ENCODE results near the gene CTBP1.

CTBP1 gene

GRCh38 chr4:1249731-1250526 is 999 bp upstream of the CTBP1 start:
- DNase-seq (ENCODE audit: low spot score), result peak; percentile 8

- peak; percentile 88 for DNase-seq (ENCODE audit: low spot score)
Observed at GRCh38 chr4:1249148-1249730, 309 bp upstream of the CTBP1 start.

- no peak for DNase-seq (ENCODE audit: low spot score)
Observed at GRCh38 chr4:1247864-1248244, 1.1 kb downstream of the CTBP1 start.

DNA sequence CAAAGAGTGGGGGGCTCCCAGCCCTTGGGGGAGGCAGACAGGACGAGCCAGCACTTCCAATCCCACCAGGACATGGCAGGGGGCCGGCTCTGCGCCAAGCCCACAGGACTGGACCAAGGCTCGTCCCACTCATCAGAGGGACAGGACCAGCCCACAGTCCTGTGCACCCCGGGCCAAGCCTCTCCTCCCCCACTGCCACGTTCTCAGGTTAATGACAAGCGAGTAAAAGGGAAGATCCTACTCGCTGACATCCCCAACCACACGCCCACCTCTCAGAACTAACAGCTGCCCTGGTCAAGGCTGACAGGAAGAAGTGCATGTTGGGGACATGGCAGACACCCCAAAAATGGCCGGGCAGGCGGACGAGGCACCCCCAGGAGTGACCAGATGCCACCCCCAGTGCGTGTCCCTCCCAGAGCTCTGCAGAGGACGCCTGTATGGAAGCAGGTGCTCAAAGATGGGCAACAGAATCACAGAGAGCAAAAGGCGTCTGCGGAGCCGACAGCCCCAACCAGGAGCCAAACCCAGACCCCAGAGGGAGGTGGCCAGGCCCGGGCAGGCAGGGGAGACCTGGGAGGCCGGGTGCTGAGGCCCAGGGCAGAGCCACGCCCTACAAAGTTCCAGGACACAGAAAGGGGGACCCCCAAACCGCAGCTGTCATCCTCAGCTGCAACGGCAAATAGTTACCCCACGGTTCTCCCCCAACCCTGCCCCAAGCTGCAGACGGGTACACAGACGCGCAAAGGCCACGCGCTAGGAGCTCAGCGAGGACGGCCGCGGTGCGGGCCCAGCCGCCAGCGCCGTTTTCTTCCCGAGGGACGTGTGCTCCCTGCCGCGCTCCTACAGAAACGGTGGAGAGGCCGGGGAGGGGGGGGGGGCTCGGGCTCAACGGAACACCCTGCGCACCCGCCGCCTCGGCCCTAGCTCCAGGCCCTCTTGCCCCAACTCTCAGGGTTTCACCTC is 1.7 kb downstream of the CTBP1 start:
- DNase-seq (ENCODE audit: low spot score), result no peak

DNA sequence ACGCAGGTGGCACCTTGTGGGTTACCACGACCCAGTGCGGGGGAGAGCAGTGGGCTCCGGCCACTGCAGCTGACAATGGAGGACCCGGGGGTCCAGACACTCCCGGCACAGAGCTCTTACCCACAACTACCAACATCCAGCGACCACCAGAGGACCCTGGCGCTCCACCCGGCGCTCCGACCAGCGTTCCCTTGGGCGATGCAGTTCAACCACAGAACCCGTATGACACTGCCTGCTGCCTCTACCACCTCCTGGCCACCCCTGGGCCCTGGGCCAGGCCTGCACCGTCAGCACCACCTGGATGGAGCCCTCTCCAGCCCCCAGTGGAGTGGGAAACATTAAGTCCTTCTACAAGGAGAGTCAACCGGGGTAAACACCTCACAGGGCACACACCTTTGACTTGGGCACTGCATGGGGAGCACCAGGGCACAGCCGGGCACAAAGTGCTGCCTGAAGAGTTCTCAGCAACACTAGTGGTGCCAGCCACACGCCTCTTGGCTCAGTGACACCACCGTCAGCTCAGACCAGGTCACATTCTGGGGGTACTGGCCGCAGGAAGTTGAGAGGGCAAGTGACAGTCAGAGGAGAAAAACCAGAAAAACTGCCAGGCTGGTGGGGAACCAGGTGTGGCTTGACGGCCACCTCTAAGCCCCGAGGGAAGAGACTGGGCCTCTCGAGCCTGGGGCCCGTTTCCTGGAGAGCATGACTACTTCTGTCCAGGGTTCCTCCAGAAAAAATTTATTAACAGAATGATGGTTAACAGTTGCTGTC is 2.6 kb downstream of the CTBP1 start:
- no peak for DNase-seq (ENCODE audit: low spot score)

- no peak for DNase-seq (ENCODE audit: low spot score)
Observed at GRCh38 chr4:1245481-1246051, 3.4 kb downstream of the CTBP1 start.

DNA sequence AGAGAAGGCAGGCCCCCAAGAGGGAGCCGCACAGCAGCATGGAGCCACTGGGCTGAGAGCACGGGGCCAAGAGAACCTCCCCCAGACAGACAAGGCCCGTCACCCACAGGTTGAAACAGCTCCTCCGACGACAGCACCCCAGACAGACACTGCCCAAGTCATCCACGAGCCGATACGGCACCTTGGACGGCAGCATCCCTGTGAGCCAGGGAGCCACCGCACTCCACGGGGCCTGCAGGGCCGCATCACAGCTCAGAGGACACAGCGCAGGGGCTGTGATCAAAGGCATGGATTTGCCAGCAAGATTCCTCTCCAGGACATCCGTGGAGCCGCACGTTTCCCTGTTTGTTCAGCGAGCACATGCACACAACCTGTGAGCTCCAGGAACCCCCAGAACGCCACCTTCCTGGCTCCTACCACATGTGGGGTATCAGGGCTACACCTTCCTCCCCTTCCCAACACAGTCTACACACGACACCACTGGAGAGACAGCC is 3.9 kb downstream of the CTBP1 start:
- no peak for DNase-seq (ENCODE audit: low spot score)

DNA sequence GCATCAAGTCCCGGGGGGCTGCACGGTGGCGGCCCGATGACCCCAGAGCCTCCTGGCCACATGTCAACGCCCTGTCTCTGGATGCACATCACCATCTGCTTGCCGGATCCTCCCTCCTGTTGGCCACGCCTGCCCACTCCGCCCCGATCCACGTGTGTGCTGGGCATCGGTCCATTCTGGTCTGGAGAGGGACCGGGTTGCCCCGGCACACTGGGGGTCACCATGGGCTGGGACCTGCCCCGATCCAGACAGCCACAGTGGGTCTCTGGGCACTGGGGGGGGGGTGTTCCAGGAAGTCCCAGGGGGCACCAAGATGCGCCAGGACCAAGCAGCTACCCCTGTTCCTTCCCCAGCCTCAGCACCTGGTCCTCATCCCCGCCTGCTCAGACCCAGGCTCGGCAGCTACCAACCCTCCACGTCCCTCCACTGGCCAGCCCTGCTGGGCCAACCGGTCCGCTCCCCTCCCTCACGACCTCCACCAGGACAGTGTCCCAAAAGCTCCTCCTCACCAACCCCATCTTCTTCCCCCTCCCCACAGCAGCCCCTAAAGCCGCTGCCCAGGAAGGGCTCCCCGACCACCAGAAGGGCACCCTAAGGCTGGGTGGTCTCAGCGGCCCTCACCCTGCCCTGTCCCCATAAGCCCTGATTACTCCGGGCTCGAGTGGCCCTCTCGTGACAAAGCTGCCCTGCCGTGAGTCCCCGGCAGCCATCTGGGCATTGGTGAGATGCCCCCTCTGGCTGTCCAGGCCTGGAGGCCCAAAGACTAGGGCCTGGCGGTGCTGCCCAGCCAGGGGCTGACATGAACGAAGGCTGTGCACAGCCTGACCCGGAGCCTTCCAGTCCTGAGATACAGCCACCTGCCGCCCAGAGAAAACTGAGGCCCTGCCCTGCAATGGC is 4.6 kb downstream of the CTBP1 start:
- no peak for DNase-seq (ENCODE audit: low spot score)

DNA sequence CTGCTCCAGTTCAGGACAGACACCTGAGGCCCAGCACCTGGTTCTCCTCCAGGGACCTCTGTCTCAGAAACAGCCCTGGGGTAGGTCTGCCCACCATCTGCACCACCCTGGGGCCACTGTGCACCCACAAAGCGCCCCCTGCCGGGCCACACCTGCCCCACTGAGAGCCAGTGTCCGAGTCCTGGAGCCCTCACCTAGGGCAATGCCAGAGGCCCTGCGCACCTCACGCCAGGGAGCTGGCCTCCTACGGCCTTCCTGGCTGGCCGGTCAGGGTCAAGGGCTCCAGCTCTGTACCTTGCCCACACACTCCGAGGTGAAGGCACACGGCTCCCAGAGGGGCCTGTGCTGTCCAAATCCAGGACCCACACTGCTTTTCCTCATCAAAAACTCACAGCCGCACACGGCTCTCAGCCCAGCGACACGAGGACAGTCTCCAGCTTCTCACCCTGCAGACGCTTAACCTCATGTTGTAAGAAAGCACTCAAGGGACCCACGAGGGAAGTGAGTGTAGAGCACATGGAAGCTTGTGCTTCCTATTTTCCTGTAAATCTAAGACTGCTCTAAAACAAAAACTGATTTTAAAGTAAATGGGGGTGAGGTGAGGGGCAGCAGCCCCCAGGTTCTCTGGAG is 5.4 kb downstream of the CTBP1 start:
- peak; percentile 42 for DNase-seq (ENCODE audit: low spot score)

DNA sequence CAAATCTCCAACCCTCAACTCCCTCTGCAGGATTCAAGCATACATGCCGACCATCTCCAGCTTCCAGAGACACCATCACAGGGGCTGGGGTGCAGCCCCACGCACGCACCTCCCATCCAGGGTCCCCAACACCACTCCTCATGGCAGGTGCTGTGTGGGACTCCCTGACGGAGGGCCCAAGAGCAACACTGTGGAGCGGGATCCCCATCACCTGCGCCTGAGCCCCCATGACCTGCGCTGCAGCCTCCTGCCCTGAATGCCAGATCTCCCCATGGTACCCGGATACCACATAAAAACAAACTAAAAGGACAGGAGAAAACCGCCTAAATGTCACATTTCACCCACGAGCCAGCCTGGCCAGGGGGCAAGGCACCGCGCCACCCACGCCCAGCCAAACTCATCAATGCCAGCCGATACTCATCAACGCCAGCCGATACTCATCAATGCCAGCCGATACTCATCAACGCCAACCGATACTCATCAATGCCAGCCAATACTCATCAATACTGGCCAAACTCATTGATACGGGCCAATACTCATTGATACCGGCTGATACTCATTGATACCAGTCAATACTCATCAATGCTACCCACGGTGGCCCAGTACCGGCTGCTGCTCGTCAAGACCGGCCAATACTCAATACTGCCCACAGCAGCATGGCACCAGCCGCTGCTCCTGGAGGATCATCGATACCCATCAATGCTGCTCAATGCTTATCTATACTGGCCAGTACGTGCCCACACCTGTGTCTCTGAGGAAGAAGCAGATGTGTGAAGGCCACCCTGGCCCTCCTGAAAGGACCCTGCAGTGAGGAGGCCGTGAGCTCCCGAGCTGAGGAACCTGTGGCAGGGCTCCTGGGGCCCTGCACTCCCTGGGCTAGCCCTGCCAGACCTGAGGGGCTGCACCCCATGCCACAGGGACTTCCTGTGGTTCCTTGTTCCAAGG is 6.2 kb downstream of the CTBP1 start:
- no peak for DNase-seq (ENCODE audit: low spot score)

DNA sequence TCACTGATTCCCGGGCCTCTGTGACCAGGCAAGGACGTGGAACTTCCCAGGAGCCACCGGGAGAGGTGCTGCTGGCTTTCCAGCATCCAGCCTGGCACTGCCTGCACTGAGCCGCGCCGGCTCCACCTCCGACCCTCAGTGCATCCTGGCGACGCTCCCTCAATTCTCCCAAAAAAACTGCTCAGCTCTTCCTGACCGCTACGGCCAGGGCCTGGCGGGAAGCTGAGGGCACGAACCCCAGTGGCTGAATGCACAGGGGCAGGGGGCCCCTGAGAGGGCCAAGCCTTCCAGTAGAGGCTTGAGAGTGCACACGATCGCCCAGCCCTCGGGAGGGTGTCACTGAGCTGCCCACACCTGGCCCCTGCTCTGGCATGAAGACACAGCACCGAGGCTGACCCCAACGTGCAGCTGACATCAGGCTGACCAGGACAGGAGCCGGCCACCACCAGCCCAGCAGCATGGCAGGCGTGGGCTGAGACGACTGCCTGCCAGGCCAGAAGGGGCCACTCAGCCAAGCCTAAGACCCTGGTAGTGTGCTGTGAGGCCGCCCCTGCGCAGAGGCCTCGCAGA is 6.9 kb downstream of the CTBP1 start:
- DNase-seq (ENCODE audit: low spot score), result no peak

DNA sequence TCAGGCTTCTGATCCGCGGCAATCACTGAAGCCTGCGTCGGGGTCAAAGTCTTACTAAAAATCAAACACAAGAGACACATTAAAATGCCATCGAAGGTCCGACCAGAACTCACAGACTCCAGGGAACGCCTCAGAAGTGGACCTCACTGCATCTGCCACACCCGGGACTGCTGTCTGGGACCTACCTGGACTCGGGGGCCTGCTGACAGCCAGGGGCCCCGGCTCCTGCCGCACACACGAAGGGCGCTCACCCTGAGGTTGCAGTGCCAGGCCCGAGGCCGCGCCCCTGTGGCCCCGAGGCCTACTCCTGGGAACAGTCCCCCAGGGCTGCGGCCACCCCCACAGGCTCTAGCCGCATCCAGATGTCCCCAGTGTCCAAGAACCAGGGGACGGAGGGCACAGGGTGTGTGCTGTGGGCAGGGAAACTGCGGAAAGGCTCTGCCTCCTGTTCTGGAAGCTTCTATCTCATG is 7.4 kb downstream of the CTBP1 start:
- DNase-seq (ENCODE audit: low spot score), result no peak

- DNase-seq (ENCODE audit: low spot score), result no peak
Observed at GRCh38 chr4:1240721-1241465, 8.0 kb downstream of the CTBP1 start.

- no peak for DNase-seq (ENCODE audit: low spot score)
Observed at GRCh38 chr4:1239950-1240307, 9.0 kb downstream of the CTBP1 start.

DNA sequence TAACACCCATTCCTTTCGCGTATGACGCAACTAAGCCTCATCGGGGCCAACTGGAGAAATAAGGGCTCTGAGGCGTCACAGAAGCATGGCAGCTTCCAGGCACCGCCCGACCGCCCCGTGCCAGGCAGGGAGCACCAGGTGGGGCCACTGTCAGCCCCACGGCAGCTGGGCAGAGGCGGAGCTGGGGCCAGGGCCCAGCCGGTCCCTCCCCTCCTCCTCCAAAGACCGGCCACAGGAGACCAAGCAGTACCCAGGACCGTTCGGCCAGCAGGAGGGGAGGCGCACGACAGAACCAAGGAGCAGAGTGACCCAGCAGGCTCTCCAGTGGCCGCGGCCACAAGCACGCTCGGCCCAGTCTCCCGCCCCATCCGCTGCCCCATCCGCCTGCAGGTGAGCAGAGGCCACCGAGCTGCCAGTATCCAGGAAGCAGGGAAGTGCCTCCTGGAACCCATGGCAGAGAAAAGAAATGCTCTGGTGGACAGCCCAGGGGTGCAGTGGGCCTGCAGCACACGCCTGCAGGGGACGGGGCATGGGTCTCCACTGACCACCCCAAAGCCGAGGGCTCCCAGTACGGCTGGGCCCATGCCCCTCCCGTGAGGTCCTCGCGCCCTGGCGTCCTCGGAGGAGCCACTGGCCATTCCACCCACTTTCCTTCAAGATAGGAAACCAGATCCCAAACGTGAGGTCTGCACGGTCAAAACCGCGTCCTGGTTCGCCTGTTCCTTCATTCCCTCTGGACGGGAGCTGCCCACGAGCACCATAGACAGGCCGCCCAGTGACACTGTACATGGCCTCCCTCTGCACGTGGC is 9.6 kb downstream of the CTBP1 start:
- no peak for DNase-seq (ENCODE audit: low spot score)

- DNase-seq (ENCODE audit: low spot score), result no peak
Observed at GRCh38 chr4:1238676-1239000, 10.3 kb downstream of the CTBP1 start.

All from globus pallidus (tissue), 1 donor.